K562 (cell line): Measurements from ENCODE around the gene RFX7. TPM values are rescaled to one million over a fixed set of nuclear protein-coding genes. Genes with fewer than 3 reads are reported as not detected.
A peak's percentile ranks its signal among the peaks of the same experiment; 100 is the strongest.

Experiments
- CHD4 ChIP-seq: fragments of 200-600 bp; sonication (generic); IDR thresholded peaks from 3 replicates; pipeline ENCODE4 v1.6.1; 2012; ENCODE audit warnings: low read depth, mild to moderate bottlenecking, mixed read lengths, low read length, inconsistent platforms; ENCODE audit not compliant: insufficient read depth, insufficient replicate concordance, poor library complexity, severe bottlenecking
- CREM ChIP-seq: IDR thresholded peaks from 2 replicates; pipeline ENCODE4 v1.6.1; 2014; ENCODE audit warnings: antibody characterized with exemption, low read depth
- TAF9B ChIP-seq: fragments of 450-650 bp; IDR thresholded peaks from 2 replicates; pipeline ENCODE4 v1.6.1; 2018; ENCODE audit warnings: mild to moderate bottlenecking; ENCODE audit not compliant: partially characterized antibody
- ZFP1 ChIP-seq: fragments of 450-650 bp; formaldehyde crosslinking; IDR thresholded peaks from 2 replicates; pipeline ENCODE4 v1.4.0; 2020; ENCODE audit warnings: mild to moderate bottlenecking, mixed read lengths
- ZNF217 ChIP-seq: sonication (generic); formaldehyde crosslinking; IDR thresholded peaks from 2 replicates; pipeline ENCODE4 v1.8.0; 2022; ENCODE audit warnings: mild to moderate bottlenecking, missing genetic modification reagents
- ZNF318 ChIP-seq, 2 experiments: fragments of 450-650 bp; IDR thresholded peaks; 2 replicates each; pipeline ENCODE4 v1.6.1; 2016; ENCODE audit warnings: mild to moderate bottlenecking in 2 of 2, borderline replicate concordance in 1 of 2, low read depth in 1 of 2, moderate library complexity in 1 of 2
- ZNF408 ChIP-seq: fragments of 250-450 bp; sonication (Bioruptor Pico); IDR thresholded peaks from 2 replicates; pipeline ENCODE4 v1.4.0; 2020; ENCODE audit warnings: low read depth, mild to moderate bottlenecking, moderate library complexity
- ZNF444 ChIP-seq: fragments of 250-450 bp; sonication (Bioruptor Pico); IDR thresholded peaks from 2 replicates; pipeline ENCODE4 v1.4.0; 2020; ENCODE audit warnings: mild to moderate bottlenecking, moderate library complexity
- ZNF57 ChIP-seq: fragments of 450-650 bp; formaldehyde crosslinking; IDR thresholded peaks from 2 replicates; pipeline ENCODE4 v1.4.0; 2020; ENCODE audit warnings: mild to moderate bottlenecking, moderate library complexity
- polyA plus RNA-seq, 8 experiments: library from polyadenylated mRNA; depleted of rRNA in 4 of 8; stranded (reverse) in 5 of 8; unstranded in 3 of 8; fragments of >200 nt; fragmentation: Nextera tagmentation in 2 of 8; fragmentation: Illumina TruSeq in 1 of 8; extraction: Ambion mirVana in 2 of 8; extraction: Trizol in 1 of 8; gene quantifications; 2 replicates each; pipeline versions ENCODE4 v1.2.1 to v1.2.3, GENCODE V29; 2011 to 2014; ENCODE audit warnings: inconsistent platforms in 1 of 8, missing spikeins in 1 of 8
- total RNA-seq, 7 experiments: library from RNA; depleted of rRNA in 6 of 7; stranded (reverse); fragments of >200 nt in 6 of 7; fragmentation: Illumina TruSeq in 2 of 7; extraction: Trizol in 2 of 7; gene quantifications; 2 replicates each; pipeline versions ENCODE4 v1.2.1 to v1.2.3, GENCODE V29; 2011 to 2021; ENCODE audit warnings: low replicate concordance in 1 of 7
- TF ChIP-seq, protein P1 (sequence below), 3 experiments: IDR thresholded peaks in 2 of 3; conservative IDR thresholded peaks in 1 of 3; 2 replicates each; pipeline ENCODE4 v1.5.1; 2011 to 2012; ENCODE audit warnings: low read length in 3 of 3, mild to moderate bottlenecking in 3 of 3, control low read depth in 2 of 3, improper control_type of control experiment in 1 of 3, inconsistent platforms in 1 of 3, low read depth in 1 of 3, mixed read lengths in 1 of 3, moderate library complexity in 1 of 3; ENCODE audit not compliant: insufficient read depth in 2 of 3
- TF ChIP-seq, protein P2 (sequence below): fragments of 450-650 bp; formaldehyde crosslinking; conservative IDR thresholded peaks from 2 replicates; pipeline ENCODE4 v1.4.0; 2022; ENCODE audit warnings: mild to moderate bottlenecking, missing genetic modification characterization
- TF ChIP-seq, protein P3 (sequence below): sonication (generic); formaldehyde crosslinking; IDR thresholded peaks from 2 replicates; pipeline ENCODE4 v1.8.1; 2023; ENCODE audit warnings: mild to moderate bottlenecking, missing genetic modification reagents

Gene RFX7
- total and polyA plus RNA-seq, 9 of the 15 experiments (the other 6 are each of a cell fraction or from before 2014, with no cell fraction given) = 2.4 to 17.9 (median 6.3) TPM

DNA sequence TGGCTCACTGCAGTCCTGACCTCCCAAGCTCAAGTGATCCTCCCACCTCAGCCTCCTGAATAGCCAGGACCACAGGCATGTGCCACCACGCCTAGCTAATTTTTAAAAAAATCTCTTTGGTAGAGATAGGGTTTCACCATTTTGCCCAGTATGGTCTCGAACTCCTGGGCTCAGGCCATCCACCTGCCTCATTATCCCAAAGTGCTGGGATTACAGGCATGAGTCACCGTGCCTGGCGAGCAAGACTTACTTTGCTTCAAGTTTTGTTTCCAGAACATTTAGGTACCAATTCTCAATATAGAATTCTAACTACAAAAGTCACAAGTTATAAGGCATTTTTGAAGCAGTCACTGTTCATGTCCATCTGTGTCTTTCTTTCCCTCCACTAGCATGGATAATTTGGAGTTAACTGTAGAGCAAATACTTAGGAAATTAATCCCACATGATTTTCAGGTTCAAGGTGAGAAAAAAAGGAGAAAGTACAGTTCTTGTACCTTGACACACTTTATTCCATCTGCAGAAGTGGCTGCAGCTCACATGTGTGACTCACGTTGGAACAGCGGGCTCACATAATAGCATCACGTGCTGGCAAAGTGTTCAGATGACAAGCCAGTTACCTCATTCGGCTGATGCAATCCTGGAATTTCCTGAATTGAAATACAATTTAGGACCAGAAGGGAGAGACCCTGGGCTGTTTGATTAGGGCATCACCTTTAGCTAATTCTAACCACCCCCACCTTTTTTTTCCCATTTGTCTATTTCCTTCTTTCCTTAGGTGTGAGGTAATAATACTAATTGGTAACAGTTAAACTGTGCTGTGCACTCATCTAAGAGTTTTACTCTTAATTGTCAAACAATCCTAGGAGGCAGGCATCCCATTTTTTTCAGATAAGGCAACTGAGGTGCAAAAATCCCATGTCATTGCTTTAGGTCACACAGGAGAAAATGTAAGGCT, 203.3 kb downstream of the RFX7 start (continued):
- TF ChIP-seq, protein P1, sequence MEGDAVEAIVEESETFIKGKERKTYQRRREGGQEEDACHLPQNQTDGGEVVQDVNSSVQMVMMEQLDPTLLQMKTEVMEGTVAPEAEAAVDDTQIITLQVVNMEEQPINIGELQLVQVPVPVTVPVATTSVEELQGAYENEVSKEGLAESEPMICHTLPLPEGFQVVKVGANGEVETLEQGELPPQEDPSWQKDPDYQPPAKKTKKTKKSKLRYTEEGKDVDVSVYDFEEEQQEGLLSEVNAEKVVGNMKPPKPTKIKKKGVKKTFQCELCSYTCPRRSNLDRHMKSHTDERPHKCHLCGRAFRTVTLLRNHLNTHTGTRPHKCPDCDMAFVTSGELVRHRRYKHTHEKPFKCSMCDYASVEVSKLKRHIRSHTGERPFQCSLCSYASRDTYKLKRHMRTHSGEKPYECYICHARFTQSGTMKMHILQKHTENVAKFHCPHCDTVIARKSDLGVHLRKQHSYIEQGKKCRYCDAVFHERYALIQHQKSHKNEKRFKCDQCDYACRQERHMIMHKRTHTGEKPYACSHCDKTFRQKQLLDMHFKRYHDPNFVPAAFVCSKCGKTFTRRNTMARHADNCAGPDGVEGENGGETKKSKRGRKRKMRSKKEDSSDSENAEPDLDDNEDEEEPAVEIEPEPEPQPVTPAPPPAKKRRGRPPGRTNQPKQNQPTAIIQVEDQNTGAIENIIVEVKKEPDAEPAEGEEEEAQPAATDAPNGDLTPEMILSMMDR (IDR thresholded peaks at IDR 0.05 in 2 of 3, conservative IDR thresholded peaks at IDR 0.05 in 1 of 3; ENCODE audit: insufficient read depth in 2 of 3, low read depth in 1 of 3, low read length in 3 of 3) = no peak
- TF ChIP-seq TAF9B = peak; percentile 74
- TF ChIP-seq, protein P2, sequence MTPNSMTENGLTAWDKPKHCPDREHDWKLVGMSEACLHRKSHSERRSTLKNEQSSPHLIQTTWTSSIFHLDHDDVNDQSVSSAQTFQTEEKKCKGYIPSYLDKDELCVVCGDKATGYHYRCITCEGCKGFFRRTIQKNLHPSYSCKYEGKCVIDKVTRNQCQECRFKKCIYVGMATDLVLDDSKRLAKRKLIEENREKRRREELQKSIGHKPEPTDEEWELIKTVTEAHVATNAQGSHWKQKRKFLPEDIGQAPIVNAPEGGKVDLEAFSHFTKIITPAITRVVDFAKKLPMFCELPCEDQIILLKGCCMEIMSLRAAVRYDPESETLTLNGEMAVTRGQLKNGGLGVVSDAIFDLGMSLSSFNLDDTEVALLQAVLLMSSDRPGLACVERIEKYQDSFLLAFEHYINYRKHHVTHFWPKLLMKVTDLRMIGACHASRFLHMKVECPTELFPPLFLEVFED (CRISPR knock-in tag) = no peak
- TF ChIP-seq ZNF408 = no peak
- TF ChIP-seq ZNF444 (CRISPR knock-in tag) = no peak
- TF ChIP-seq CHD4 = no peak
- TF ChIP-seq ZNF217 (CRISPR knock-in tag) = no peak
- no peak for TF ChIP-seq ZFP1
- no peak for TF ChIP-seq ZNF57 (CRISPR knock-in tag)
- TF ChIP-seq, protein P3, sequence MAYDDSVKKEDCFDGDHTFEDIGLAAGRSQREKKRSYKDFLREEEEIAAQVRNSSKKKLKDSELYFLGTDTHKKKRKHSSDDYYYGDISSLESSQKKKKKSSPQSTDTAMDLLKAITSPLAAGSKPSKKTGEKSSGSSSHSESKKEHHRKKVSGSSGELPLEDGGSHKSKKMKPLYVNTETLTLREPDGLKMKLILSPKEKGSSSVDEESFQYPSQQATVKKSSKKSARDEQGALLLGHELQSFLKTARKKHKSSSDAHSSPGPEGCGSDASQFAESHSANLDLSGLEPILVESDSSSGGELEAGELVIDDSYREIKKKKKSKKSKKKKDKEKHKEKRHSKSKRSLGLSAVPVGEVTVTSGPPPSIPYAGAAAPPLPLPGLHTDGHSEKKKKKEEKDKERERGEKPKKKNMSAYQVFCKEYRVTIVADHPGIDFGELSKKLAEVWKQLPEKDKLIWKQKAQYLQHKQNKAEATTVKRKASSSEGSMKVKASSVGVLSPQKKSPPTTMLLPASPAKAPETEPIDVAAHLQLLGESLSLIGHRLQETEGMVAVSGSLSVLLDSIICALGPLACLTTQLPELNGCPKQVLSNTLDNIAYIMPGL (CRISPR knock-in tag) = no peak
- TF ChIP-seq CREM = peak; percentile 65
- TF ChIP-seq ZNF318 (IDR thresholded peaks at IDR 0.05; ENCODE audit: borderline replicate concordance in 1 of 2, low read depth in 1 of 2) = peak in 1 of 2 experiments; percentile 99; a peak in 2 of 4 replicates
